SK-N-SH treated with all-trans-retinoic acid at 6 μM for 48 hours (cell line): ENCODE results near the gene ADAM19.

Source experiments
- ARNTL ChIP-seq: fragments of 450-650 bp; formaldehyde crosslinking; IDR thresholded peaks from 2 replicates; pipeline ENCODE4 v1.5.0; 2020; ENCODE audit warnings: low read depth, mild to moderate bottlenecking, moderate library complexity, borderline replicate concordance
- CSRNP3 ChIP-seq: fragments of 250-450 bp; sonication (Bioruptor Pico); IDR thresholded peaks from 2 replicates; pipeline ENCODE4 v1.5.1; 2021; ENCODE audit warnings: mild to moderate bottlenecking, moderate library complexity
- PATZ1 ChIP-seq: fragments of 250-450 bp; sonication (Bioruptor Pico); IDR thresholded peaks from 2 replicates; pipeline ENCODE4 v1.8.0; 2020; ENCODE audit warnings: mild to moderate bottlenecking, moderate library complexity, borderline replicate concordance
- RARB ChIP-seq: fragments of 250-450 bp; sonication (Bioruptor Pico); IDR thresholded peaks from 2 replicates; pipeline ENCODE4 v1.8.0; 2021; ENCODE audit warnings: mild to moderate bottlenecking, moderate library complexity
- SNAI2 ChIP-seq: fragments of 250-450 bp; sonication (Bioruptor Pico); IDR thresholded peaks from 2 replicates; pipeline ENCODE4 v1.5.0; 2020; ENCODE audit warnings: mild to moderate bottlenecking, moderate library complexity
- TCF4 ChIP-seq: fragments of 250-450 bp; sonication (Bioruptor Pico); IDR thresholded peaks from 2 replicates; pipeline ENCODE4 v1.8.0; 2021; ENCODE audit warnings: mild to moderate bottlenecking, moderate library complexity, borderline replicate concordance
- TSHZ2 ChIP-seq: fragments of 250-450 bp; sonication (Bioruptor Pico); IDR thresholded peaks from 2 replicates; pipeline ENCODE4 v1.5.0; 2020; ENCODE audit warnings: mild to moderate bottlenecking, moderate library complexity
- ZC3H10 ChIP-seq: fragments of 250-450 bp; sonication (Bioruptor Pico); IDR thresholded peaks from 2 replicates; pipeline ENCODE4 v1.5.1; 2021; ENCODE audit warnings: mild to moderate bottlenecking, moderate library complexity
- ZFP3 ChIP-seq: fragments of 250-450 bp; sonication (Bioruptor Pico); IDR thresholded peaks from 2 replicates; pipeline ENCODE4 v1.5.0; 2020; ENCODE audit warnings: mild to moderate bottlenecking, moderate library complexity
- ZNF565 ChIP-seq: fragments of 450-650 bp; formaldehyde crosslinking; conservative IDR thresholded peaks from 2 replicates; pipeline ENCODE4 v1.5.0; 2020; ENCODE audit warnings: low read depth, mild to moderate bottlenecking, moderate library complexity
- ZNF8 ChIP-seq: fragments of 450-650 bp; formaldehyde crosslinking; IDR thresholded peaks from 2 replicates; pipeline ENCODE4 v1.5.0; 2020; ENCODE audit warnings: mild to moderate bottlenecking, moderate library complexity
- TF ChIP-seq, protein P1 (sequence below): fragments of 250-450 bp; sonication (Bioruptor Pico); IDR thresholded peaks from 2 replicates; pipeline ENCODE4 v1.5.1; 2020; ENCODE audit warnings: low read depth, mild to moderate bottlenecking, moderate library complexity

- TF ChIP-seq, protein P1, sequence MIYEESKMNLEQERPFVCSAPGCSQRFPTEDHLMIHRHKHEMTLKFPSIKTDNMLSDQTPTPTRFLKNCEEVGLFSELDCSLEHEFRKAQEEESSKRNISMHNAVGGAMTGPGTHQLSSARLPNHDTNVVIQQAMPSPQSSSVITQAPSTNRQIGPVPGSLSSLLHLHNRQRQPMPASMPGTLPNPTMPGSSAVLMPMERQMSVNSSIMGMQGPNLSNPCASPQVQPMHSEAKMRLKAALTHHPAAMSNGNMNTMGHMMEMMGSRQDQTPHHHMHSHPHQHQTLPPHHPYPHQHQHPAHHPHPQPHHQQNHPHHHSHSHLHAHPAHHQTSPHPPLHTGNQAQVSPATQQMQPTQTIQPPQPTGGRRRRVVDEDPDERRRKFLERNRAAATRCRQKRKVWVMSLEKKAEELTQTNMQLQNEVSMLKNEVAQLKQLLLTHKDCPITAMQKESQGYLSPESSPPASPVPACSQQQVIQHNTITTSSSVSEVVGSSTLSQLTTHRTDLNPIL (CRISPR knock-in tag): no peak
- TF ChIP-seq ARNTL (CRISPR knock-in tag) (no peak), ZNF565 (no peak), CSRNP3 (CRISPR knock-in tag) (no peak), ZFP3 (CRISPR knock-in tag) (no peak), TSHZ2 (CRISPR knock-in tag) (no peak), ZNF8 (CRISPR knock-in tag) (no peak), ZC3H10 (no peak), PATZ1 (CRISPR knock-in tag) (no peak), SNAI2 (CRISPR knock-in tag) (no peak), RARB (CRISPR knock-in tag) (no peak), TCF4 (CRISPR knock-in tag) (no peak)
Measured at GRCh38 chr5:157568720-157569119, 6.9 kb downstream of the ADAM19 start.
